ENCODE measurements around the gene ATP2B2.

Gene ATP2B2

DNA sequence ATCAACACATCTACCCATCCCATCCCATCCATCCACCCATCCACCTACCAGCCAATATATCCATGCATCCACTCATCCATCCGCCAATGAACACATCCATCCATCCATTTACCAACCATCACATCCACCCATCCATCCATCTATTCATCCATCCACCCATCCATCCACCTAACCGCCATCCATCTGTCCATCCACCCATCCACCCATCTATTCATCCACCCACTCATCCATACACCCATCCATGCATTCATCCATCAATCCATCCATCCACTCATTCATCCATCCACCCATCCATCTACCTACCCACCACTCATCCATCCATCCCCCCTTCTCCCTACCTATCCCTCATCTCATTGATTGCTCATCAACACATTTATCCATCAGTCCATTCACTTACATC, 136.9 kb downstream of the ATP2B2 start:
- TF ChIP-seq, protein P1, sequence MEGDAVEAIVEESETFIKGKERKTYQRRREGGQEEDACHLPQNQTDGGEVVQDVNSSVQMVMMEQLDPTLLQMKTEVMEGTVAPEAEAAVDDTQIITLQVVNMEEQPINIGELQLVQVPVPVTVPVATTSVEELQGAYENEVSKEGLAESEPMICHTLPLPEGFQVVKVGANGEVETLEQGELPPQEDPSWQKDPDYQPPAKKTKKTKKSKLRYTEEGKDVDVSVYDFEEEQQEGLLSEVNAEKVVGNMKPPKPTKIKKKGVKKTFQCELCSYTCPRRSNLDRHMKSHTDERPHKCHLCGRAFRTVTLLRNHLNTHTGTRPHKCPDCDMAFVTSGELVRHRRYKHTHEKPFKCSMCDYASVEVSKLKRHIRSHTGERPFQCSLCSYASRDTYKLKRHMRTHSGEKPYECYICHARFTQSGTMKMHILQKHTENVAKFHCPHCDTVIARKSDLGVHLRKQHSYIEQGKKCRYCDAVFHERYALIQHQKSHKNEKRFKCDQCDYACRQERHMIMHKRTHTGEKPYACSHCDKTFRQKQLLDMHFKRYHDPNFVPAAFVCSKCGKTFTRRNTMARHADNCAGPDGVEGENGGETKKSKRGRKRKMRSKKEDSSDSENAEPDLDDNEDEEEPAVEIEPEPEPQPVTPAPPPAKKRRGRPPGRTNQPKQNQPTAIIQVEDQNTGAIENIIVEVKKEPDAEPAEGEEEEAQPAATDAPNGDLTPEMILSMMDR (IDR thresholded peaks at IDR 0.05; ENCODE audit: low read depth, low read length) = no peak
- H3K4me3 ChIP-seq (ENCODE audit: low read depth, low read length) = no peak overlapping the region

DNA sequence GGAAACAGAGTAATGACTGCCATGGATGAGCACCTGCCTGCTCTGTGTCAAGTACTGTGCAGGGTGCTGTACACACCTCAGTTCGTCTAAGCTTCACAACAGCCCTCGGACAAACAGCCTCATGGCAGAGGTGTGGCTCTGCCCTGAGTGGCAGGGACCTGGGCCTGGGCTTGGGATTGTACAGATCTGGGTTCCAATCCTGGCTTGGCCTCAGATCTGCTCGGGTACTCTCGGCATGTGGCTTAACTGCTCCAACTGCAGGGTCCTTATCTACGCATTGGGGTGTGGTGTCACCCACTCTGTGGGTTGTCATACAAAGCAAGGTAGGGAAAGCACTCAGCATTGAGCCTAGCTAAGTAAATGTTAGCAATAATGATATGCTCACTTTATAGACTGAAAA, 137.9 kb downstream of the ATP2B2 start:
- no peak overlapping the region for H3K4me3 ChIP-seq (ENCODE audit: low read depth, low read length)
- TF ChIP-seq, protein P1 (IDR thresholded peaks at IDR 0.05; ENCODE audit: low read depth, low read length) = no peak

DNA sequence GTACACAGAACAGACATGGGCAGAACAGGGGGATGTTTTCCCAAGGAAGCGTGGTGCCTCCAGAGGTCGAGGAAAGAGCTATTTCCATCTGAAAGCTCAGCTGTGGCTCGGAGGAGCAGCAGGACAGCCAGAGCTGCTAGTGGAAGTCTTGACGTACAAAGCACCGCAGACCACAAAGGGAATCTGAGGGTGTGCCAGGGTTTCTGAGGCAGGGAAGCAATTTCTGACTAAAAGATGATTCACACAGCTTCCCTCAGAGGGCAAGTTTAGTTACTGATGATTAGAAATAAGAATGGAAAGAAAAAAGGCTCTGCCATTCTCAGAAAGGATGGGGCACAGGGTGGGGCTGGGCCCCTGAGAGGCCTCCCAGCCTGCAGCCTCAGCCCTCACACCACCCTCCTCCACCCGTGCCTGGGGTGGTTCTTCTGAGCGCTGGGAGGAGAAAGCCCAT, 138.7 kb downstream of the ATP2B2 start:
- TF ChIP-seq, protein P1 (IDR thresholded peaks at IDR 0.05; ENCODE audit: low read depth, low read length) = no peak
- no peak overlapping the region for H3K4me3 ChIP-seq (ENCODE audit: low read depth, low read length)

DNA sequence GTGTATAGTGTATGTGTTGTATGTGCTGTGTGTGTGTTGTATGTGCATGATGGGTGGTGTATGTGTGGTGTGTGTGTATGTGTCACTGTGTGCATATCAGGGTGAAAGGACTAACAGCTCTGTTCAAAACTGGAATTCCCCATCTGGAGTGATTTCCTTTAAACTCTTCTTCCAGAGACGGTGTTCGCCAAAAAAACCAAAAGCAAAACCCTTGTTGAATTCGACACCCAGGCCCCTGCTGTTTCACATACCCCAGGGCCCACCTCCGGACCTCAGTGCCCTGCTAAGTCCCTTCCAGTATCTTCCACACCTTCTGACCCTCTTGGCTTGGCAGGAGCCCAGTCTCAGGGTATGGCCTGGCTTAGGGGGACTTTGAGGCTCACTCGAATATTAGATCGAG, 139.6 kb downstream of the ATP2B2 start:
- TF ChIP-seq, protein P1 (IDR thresholded peaks at IDR 0.05; ENCODE audit: low read depth, low read length) = no peak
- H3K4me3 ChIP-seq (ENCODE audit: low read depth, low read length) = no peak overlapping the region

DNA sequence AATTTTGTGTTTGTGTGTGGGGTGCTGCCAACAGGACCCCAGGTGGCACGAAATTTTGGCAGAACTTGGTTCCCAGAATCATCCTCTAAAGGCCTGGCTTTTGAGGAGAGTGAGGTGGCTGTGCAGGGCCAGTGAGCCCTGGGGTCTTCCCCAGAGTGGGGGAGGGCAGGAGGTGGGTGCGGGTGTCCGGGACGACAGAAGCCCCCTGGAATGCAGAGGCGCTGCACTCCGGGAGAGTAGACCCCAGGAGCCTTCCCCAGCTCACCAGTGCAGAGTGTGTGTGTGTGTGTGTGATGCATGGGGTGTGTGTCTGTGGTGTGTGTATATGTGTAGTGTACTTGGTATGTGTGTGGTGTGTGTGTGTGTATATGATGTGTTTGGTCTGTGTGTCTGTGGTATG, 140.1 kb downstream of the ATP2B2 start:
- H3K4me3 ChIP-seq (ENCODE audit: low read depth, low read length) = no peak overlapping the region
- TF ChIP-seq, protein P1 (IDR thresholded peaks at IDR 0.05; ENCODE audit: low read depth, low read length) = no peak

DNA sequence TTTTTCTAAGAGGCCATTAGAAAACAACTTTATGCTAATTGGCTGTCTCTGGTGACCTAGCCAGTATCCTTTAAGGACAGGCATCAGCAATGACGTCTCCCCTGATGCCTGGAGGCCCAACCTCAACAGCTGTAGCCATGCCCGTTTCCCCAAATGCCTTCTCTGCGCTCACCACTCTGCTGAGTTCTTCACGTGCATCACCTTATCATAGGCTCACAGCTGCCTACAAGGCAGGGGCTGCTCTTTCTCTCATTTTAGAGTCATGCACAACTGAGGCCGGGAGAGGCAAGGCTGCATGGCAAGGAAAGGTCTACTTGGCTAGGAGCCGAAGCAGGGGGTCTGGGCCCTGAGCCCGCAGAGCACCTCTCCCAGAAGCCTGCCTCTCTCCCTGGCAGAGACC, 140.6 kb downstream of the ATP2B2 start:
- TF ChIP-seq, protein P1 (IDR thresholded peaks at IDR 0.05; ENCODE audit: low read depth, low read length) = no peak

DNA sequence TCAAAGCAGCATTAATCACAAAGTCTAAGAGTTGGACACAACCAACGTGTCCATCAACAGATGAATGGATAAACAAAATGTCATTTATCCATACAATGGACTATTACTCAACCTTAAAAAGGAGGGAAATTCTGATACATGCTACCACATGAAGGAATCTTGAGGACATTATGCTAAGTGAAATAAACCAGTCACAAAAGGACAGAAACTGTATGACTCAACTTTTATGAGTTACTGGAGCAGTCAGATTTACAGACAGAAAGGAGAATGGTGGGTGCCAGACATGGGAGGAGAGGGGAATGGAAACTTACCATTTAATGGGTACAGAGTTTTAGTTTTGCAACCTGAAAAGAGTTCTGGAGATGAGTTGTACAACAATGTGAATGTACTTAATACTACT, 141.5 kb downstream of the ATP2B2 start:
- no peak overlapping the region for H3K4me3 ChIP-seq (ENCODE audit: low read depth, low read length)
- TF ChIP-seq, protein P1 (IDR thresholded peaks at IDR 0.05; ENCODE audit: low read depth, low read length) = no peak

More for the DNA sequence above, 140.6 kb downstream of the ATP2B2 start:
- H3K4me3 ChIP-seq (ENCODE audit: low read depth, low read length) = no peak overlapping the region
